Mucosa of rectum (tissue), 2 donors: ENCODE measurements around the gene COX6B1.
"Not testable (repeated sequence)": the region's sequence is repeated elsewhere in the genome, so short reads cannot be mapped to it uniquely, and the experiment has no call there.

Source experiments
- H3K27ac ChIP-seq, 2 donors: one replicate each; pipeline ENCODE4 v1.7.0; 2013; ENCODE audit warnings: inconsistent platforms in 2 of 2, low read depth in 2 of 2, low read length in 2 of 2
- H3K27me3 ChIP-seq, 2 donors: one replicate each; pipeline ENCODE4 v1.7.0; 2013; ENCODE audit warnings: low read length in 2 of 2; ENCODE audit not compliant: control insufficient read depth in 2 of 2, insufficient read depth in 2 of 2
- H3K36me3 ChIP-seq, 2 donors: one replicate each; pipeline ENCODE4 v1.7.0; 2013; ENCODE audit warnings: low read length in 2 of 2; ENCODE audit not compliant: control insufficient read depth in 2 of 2, insufficient read depth in 2 of 2
- H3K4me1 ChIP-seq, 2 donors: one replicate each; pipeline ENCODE4 v1.7.0; 2013; ENCODE audit warnings: low read length in 2 of 2, mild to moderate bottlenecking in 1 of 2; ENCODE audit not compliant: control insufficient read depth in 2 of 2, insufficient read depth in 2 of 2
- H3K4me3 ChIP-seq, 2 donors: one replicate each; pipeline ENCODE4 v1.7.0; 2013; ENCODE audit warnings: low read length in 2 of 2
- H3K9ac ChIP-seq, 2 donors: one replicate each; pipeline ENCODE4 v1.7.0; 2013; ENCODE audit warnings: low read length in 2 of 2, low read depth in 1 of 2, mild to moderate bottlenecking in 1 of 2
- H3K9me3 ChIP-seq, 2 donors: one replicate each; pipeline ENCODE4 v1.7.0; 2013; ENCODE audit warnings: low read length in 2 of 2; ENCODE audit not compliant: control insufficient read depth in 2 of 2
- donor health status: healthy.
- donor health status: Normal muscosa, but diverticular disease.

Gene COX6B1

DNA sequence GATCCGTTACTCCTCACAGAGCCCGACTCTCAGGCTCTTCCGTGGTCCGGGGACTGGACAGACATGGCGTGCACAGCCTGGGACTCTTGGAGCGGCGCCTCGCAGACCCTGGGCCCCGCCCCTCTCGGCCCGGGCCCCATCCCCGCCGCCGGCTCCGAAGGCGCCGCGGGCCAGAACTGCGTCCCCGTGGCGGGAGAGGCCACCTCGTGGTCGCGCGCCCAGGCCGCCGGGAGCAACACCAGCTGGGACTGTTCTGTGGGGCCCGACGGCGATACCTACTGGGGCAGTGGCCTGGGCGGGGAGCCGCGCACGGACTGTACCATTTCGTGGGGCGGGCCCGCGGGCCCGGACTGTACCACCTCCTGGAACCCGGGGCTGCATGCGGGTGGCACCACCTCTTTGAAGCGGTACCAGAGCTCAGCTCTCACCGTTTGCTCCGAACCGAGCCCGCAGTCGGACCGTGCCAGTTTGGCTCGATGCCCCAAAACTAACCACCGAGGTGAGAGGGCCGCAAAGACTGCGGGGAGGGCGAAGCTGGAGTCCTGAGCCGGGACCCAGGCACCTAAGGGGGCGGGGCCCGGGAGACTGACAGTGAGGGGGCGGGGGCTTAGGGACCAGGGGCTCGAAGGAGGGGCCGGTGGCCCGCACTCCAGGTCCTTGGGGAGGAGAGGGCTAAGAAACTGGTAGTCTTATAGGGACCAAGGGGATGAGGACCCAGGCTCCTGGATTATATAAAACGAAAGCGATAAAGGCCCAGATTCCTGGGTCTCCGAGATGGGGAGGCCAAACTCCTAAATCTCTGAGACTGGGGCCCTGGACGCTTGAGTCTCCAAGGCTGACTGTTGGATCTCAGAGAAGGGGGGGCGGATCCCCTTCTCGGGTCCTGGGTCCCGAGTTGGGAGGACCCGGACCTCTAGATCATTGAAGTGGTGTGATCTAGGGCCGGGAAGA lies 4.6 kb upstream of the COX6B1 start:
- Histone ChIP-seq H3K4me1 (peaks cover 6 to 9% of the 10 kb centered on the region in 2 donors), H3K9ac (peak overlapping the region; percentile 74 to 84), H3K36me3 (no peaks in the 10 kb centered on the region), H3K4me3 (peak overlapping the region; percentile 72 to 73), H3K27me3 (no peaks in the 10 kb centered on the region), H3K9me3 (no peaks in the 10 kb centered on the region), H3K27ac (peak overlapping the region; percentile 95 to 96)

GRCh38 chr19:35644206-35644986 lies 3.7 kb upstream of the COX6B1 start:
- Histone ChIP-seq H3K36me3 (no peaks in the 10 kb centered on the region), H3K27me3 (no peaks in the 10 kb centered on the region), H3K4me3 (peak overlapping the region; percentile 72 to 73), H3K4me1 (peaks cover 13 to 15% of the 10 kb centered on the region in 2 donors), H3K9me3 (no peaks in the 10 kb centered on the region), H3K27ac (peak overlapping the region; percentile 95 to 96), H3K9ac (peak overlapping the region; percentile 74 to 84)

DNA sequence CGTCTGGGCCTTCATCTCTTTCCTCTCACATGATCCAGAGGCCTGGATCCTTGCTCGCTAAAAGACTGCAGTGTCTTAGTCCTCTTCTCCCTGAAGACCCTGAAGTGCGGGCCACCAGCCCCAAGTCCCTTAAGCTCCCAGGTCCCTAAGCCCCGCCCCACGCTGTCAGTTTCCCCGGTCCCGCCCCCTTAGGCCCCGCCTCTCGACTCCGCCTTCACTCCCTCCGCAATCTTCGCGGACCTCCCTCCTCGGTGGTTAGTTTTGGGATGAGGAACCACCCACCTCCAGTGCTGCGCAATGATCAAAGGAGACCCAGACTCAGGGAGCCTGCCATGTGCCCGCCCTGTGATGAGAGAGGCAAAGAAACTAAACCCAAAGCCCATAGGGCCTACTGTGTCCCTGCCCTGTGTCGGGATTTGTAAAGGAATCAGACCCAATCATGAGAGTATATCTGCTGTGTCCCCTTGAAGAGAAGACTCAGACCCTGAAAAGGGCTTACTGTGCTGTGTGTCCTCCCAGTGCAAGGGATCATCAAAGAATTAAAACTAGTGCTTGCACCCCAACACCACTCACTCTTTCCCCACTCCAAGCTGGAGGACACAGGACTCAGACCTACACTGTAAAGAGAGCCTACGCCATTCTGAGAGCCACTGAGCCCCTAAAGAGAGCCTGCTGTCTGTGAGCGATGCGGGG lies 3.0 kb upstream of the COX6B1 start:
- peak overlapping the region; percentile 57 to 84 for H3K9ac ChIP-seq
- peaks cover 16 to 17% of the 10 kb centered on the region in 2 donors for H3K4me1 ChIP-seq
- no peaks in the 10 kb centered on the region for H3K9me3 ChIP-seq
- H3K27ac ChIP-seq, result peak overlapping the region; percentile 95 to 96
- H3K4me3 ChIP-seq, result peak overlapping the region; percentile 72 to 73
- H3K27me3 ChIP-seq, result no peaks in the 10 kb centered on the region
- peaks cover 0 to under 1% of the 10 kb centered on the region in 2 donors for H3K36me3 ChIP-seq

- Histone ChIP-seq H3K4me1 (peaks cover 16 to 17% of the 10 kb centered on the region in 2 donors), H3K9me3 (no peaks in the 10 kb centered on the region), H3K36me3 (peaks cover 2 to 5% of the 10 kb centered on the region in 2 donors), H3K27ac (no peak overlapping the region), H3K9ac (peak overlapping the region in 1 of 2 donors; percentile 5), H3K27me3 (no peaks in the 10 kb centered on the region), H3K4me3 (no peak overlapping the region)
Measured at GRCh38 chr19:35645680-35646511, 2.2 kb upstream of the COX6B1 start.

GRCh38 chr19:35650581-35650980 lies 2.5 kb downstream of the COX6B1 start:
- H3K4me3 ChIP-seq, result no peak overlapping the region
- H3K9me3 ChIP-seq, result no peaks in the 10 kb centered on the region
- H3K4me1 ChIP-seq, result peaks cover 7 to 13% of the 10 kb centered on the region in 2 donors
- no peak overlapping the region for H3K27ac ChIP-seq
- H3K9ac ChIP-seq, result no peak overlapping the region
- peaks cover 13 to 25% of the 10 kb centered on the region in 2 donors for H3K36me3 ChIP-seq
- no peaks in the 10 kb centered on the region for H3K27me3 ChIP-seq

DNA sequence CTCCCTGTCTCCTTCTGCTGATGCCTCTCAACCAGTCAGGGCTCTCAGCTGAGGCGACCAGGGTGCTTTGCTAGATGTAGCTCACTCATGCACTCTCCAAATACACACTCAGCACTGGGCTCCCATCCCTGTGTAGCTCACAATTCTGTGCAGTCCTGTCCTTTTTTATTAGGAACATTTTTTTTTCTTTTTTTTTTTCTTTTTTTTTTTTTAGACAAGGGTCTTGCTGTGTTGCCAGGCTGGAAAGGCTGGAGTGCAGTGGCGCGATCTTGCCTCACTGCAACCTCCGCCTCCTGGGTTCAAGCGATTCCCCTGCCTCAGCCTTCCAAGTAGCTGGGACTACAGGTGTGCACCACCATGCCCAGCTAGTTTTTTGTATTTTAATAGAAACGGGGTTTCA lies 6.7 kb downstream of the COX6B1 start:
- not testable (repeated sequence) for H3K9ac ChIP-seq, H3K27me3 ChIP-seq, H3K4me3 ChIP-seq, H3K4me1 ChIP-seq, H3K9me3 ChIP-seq, H3K27ac ChIP-seq
- peaks cover 32 to 55% of the 10 kb centered on the region in 2 donors for H3K36me3 ChIP-seq

DNA sequence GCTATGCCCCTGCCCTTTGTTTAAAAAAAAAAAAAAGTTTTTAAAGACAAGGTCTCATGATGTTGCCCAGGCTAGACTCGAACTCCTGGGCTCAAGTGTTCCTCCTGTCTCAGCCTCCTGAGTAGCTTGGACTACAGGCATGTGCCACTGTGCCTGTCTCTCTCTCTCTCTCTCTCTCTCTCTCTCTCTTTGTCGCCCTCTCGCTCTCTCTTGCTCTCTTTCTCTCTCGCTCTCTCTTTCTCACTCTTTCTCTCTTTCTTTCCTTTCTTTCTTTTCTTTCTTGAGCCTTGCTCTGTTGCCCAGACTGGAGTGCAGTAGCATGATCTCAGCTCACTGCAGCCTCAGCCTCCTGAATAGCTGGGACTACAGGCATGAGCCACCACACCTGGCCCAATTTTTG lies 7.5 kb downstream of the COX6B1 start:
- H3K36me3 ChIP-seq, result peaks cover 34 to 54% of the 10 kb centered on the region in 2 donors
- H3K27ac ChIP-seq, result no peak overlapping the region
- H3K4me3 ChIP-seq, result no peak overlapping the region
- H3K27me3 ChIP-seq, result no peaks in the 10 kb centered on the region
- H3K9ac ChIP-seq, result no peak overlapping the region
- no peaks in the 10 kb centered on the region for H3K4me1 ChIP-seq
- no peaks in the 10 kb centered on the region for H3K9me3 ChIP-seq

GRCh38 chr19:35656700-35657099 lies 8.6 kb downstream of the COX6B1 start:
- H3K27me3 ChIP-seq, result no peaks in the 10 kb centered on the region
- no peak overlapping the region for H3K4me3 ChIP-seq
- H3K4me1 ChIP-seq, result no peaks in the 10 kb centered on the region
- no peak overlapping the region for H3K9ac ChIP-seq
- H3K9me3 ChIP-seq, result no peaks in the 10 kb centered on the region
- no peak overlapping the region for H3K27ac ChIP-seq
- H3K36me3 ChIP-seq, result peaks cover 30 to 53% of the 10 kb centered on the region in 2 donors

GRCh38 chr19:35657904-35658700 lies 10.0 kb downstream of the COX6B1 start:
- Histone ChIP-seq H3K9ac (no peak overlapping the region), H3K27ac (no peak overlapping the region), H3K36me3 (peaks cover 30 to 57% of the 10 kb centered on the region in 2 donors), H3K4me3 (no peak overlapping the region), H3K9me3 (no peaks in the 10 kb centered on the region), H3K4me1 (no peaks in the 10 kb centered on the region), H3K27me3 (no peaks in the 10 kb centered on the region)
